Effector memory CD4-positive, alpha-beta T cell (primary cell): ENCODE results near the gene NACC2.
A peak's percentile ranks its signal among the peaks of the same experiment; 100 is the strongest.
"Not testable (repeated sequence)": the region's sequence is repeated elsewhere in the genome, so short reads cannot be mapped to it uniquely, and the experiment has no call there.

ENCODE experiments used
- DNase-seq, 3 donors: peaks; one replicate each; pipeline ENCODE4 v3.0.0-alpha.2; 2020
- H3K27ac ChIP-seq: 2 replicates; pipeline ENCODE4 v1.7.0; 2013; ENCODE audit warnings: mild to moderate bottlenecking, low read length, moderate library complexity; ENCODE audit not compliant: insufficient read depth, poor library complexity, severe bottlenecking
- H3K27me3 ChIP-seq: replicated peaks from 2 replicates; pipeline ENCODE4 v1.7.0; 2013; ENCODE audit warnings: mild to moderate bottlenecking, low read length; ENCODE audit not compliant: insufficient read depth, control insufficient read depth, poor library complexity, severe bottlenecking
- H3K36me3 ChIP-seq: 2 replicates; pipeline ENCODE4 v1.7.0; 2013; ENCODE audit warnings: mild to moderate bottlenecking, low read length, moderate library complexity; ENCODE audit not compliant: control insufficient read depth, insufficient read depth
- H3K4me1 ChIP-seq: 2 replicates; pipeline ENCODE4 v1.7.0; 2013; ENCODE audit warnings: low read length, mild to moderate bottlenecking; ENCODE audit not compliant: control insufficient read depth, insufficient read depth, poor library complexity, severe bottlenecking
- H3K4me3 ChIP-seq: 2 replicates; pipeline ENCODE4 v1.7.0; 2013; ENCODE audit warnings: low read length, low read depth, mild to moderate bottlenecking; ENCODE audit not compliant: insufficient read depth, poor library complexity, severe bottlenecking
- H3K9me3 ChIP-seq: 2 replicates; pipeline ENCODE4 v1.7.0; 2013; ENCODE audit warnings: mild to moderate bottlenecking, low read length, moderate library complexity; ENCODE audit not compliant: control insufficient read depth

The NACC2 gene

DNA sequence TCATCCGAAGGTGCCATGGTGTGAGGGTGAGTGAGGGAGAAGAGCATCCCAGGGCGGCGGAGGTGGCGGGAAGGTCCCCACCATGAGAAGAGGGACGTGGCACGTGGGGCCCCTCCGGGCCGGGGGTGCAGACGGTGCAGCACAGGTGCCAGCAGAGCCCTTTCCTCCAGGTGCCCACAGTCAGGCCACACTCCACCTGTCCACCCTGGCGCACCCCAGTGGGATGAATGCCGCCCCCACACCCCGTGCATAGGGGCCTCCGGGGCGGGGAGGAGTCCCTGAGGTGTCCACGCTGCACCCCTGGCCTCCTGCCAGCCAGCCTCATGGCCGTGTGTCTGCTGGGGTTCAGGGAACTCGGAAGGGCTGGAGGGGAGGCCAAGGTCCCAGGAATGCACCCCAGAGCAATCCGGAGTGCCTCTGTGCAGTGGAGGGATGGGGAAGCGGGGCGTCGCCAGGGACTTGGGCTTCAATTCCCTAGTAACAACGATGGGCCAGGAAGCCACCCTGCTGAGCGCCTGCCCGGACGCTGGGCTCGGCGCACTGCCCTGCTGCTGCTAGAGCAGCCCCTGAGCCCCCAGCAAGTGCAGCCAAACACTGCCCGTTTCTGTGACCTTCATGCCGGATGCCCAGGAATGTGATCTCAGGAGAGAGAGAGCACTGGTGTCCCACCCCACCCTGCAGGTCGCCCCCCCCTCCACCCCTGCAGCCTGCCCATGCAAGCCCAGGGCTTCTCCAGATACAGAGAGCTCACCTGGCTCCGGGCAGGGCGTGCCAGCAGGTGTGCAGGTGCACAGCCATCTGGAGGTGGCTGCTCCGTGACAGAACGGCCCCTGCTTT lies 8.8 kb upstream of the NACC2 start:
- H3K4me3 ChIP-seq: no peak overlapping the region
- peaks cover 27% of the 10 kb centered on the region for H3K4me1 ChIP-seq
- H3K36me3 ChIP-seq: no peaks in the 10 kb centered on the region
- H3K27ac ChIP-seq: no peak overlapping the region
- no peak for DNase-seq
- H3K27me3 ChIP-seq: no peaks in the 10 kb centered on the region
- no peaks in the 10 kb centered on the region for H3K9me3 ChIP-seq

GRCh38 chr9:136101615-136102074 lies 6.6 kb upstream of the NACC2 start:
- DNase-seq, H3K4me3 ChIP-seq, H3K36me3 ChIP-seq, H3K27ac ChIP-seq, H3K4me1 ChIP-seq, H3K9me3 ChIP-seq, H3K27me3 ChIP-seq: not testable (repeated sequence)

GRCh38 chr9:136100700-136101614 lies 5.9 kb upstream of the NACC2 start:
- DNase-seq: no peak
- Histone ChIP-seq H3K4me1 (peaks cover 9% of the 10 kb centered on the region), H3K4me3 (no peak overlapping the region), H3K27me3 (no peaks in the 10 kb centered on the region), H3K9me3 (no peaks in the 10 kb centered on the region), H3K36me3 (no peaks in the 10 kb centered on the region), H3K27ac (no peak overlapping the region)

DNA sequence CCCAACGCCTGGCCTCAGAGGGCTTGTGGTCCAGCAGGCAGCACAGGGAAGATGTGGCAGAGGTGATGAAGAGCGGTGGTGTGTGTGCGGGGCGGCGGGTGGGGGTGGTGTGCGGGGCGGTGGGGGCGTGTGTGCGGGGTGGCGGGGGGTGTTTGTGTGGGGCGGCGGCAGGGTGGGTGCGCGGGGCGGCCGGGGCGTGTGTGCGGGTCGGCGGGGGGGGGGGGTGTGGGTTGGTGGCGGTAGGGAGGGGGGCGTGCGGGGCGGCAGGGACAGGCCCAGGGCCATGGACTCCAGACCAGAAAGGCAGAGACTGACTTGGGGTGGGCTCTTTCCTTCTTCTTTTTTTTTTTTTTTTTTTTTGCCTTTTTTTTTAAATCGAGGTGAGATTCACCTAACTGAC lies 4.5 kb upstream of the NACC2 start:
- H3K4me3 ChIP-seq: no peak overlapping the region
- H3K4me1 ChIP-seq: peaks cover 12% of the 10 kb centered on the region
- no peak for DNase-seq
- H3K36me3 ChIP-seq: no peaks in the 10 kb centered on the region
- no peak overlapping the region for H3K27ac ChIP-seq
- no peaks in the 10 kb centered on the region for H3K9me3 ChIP-seq
- H3K27me3 ChIP-seq: no peaks in the 10 kb centered on the region

DNA sequence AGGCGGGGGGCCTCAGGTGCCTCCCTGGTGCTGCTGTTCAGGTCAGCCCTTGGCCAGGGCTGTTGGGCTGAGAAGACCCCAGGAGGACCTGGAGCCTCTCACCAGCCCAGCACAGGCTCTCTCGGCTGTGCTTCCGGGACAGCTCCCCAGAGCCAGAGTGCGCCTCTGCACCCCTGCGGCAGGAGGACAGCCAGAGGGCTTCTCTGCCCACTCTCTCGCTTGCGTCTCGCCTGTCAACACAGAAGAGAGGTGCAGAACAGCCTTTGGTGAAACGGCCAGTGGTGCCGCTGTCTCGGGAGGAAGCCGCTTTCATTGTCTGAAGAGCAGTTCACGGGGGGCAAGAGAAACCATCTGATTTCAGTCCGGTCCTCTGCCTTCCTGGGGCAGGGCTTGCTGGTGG lies 3.8 kb upstream of the NACC2 start:
- DNase-seq: no peak
- no peaks in the 10 kb centered on the region for H3K9me3 ChIP-seq
- no peaks in the 10 kb centered on the region for H3K27me3 ChIP-seq
- no peak overlapping the region for H3K27ac ChIP-seq
- peaks cover 14% of the 10 kb centered on the region for H3K4me1 ChIP-seq
- no peak overlapping the region for H3K4me3 ChIP-seq
- H3K36me3 ChIP-seq: no peaks in the 10 kb centered on the region

GRCh38 chr9:136098210-136098609 lies 3.1 kb upstream of the NACC2 start:
- Histone ChIP-seq H3K27ac (no peak overlapping the region), H3K9me3 (no peaks in the 10 kb centered on the region), H3K27me3 (no peaks in the 10 kb centered on the region), H3K4me3 (no peak overlapping the region), H3K4me1 (peaks cover 20% of the 10 kb centered on the region), H3K36me3 (no peaks in the 10 kb centered on the region)
- no peak for DNase-seq

DNA sequence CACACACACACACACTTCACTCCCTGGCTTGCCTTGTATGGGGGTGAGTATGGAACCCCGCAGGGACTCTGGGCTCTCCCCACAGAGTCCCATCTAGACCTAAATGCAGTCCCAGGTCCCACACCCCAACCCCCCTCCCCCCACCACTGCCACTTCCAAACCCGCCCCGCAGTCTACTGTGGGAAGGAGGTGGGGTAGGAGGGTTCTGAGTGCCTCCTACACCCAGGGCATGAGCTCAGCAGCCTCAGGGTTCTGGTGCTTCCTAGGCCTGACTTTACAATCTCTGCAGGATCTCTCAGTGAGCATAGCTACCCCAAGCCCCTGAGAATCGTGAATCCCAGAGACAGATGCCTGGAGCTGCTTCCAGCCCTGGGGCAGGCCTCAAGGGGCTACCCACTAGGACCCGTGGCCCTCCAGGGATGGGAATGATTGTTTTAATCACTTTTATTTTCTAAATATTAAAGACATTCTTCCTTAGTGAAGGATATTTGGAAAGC lies 1.5 kb upstream of the NACC2 start:
- DNase-seq: no peak
- H3K4me1 ChIP-seq: peaks cover 21% of the 10 kb centered on the region
- H3K36me3 ChIP-seq: no peaks in the 10 kb centered on the region
- no peak overlapping the region for H3K4me3 ChIP-seq
- no peak overlapping the region for H3K27ac ChIP-seq
- H3K27me3 ChIP-seq: no peaks in the 10 kb centered on the region
- no peaks in the 10 kb centered on the region for H3K9me3 ChIP-seq

- H3K4me1 ChIP-seq: peaks cover 21% of the 10 kb centered on the region
- no peaks in the 10 kb centered on the region for H3K36me3 ChIP-seq
- no peaks in the 10 kb centered on the region for H3K9me3 ChIP-seq
- peak overlapping the region; percentile 66 for H3K4me3 ChIP-seq
- DNase-seq: peak; percentile 18 to 27 (median 21)
- H3K27me3 ChIP-seq: no peaks in the 10 kb centered on the region
- peak overlapping the region; percentile 47 for H3K27ac ChIP-seq
These were observed 851 bp downstream of the NACC2 start for GRCh38 chr9:136093995-136094881.

- no peak for DNase-seq
- peak overlapping the region; percentile 47 for H3K27ac ChIP-seq
- no peaks in the 10 kb centered on the region for H3K36me3 ChIP-seq
- H3K9me3 ChIP-seq: no peaks in the 10 kb centered on the region
- H3K4me1 ChIP-seq: peaks cover 19% of the 10 kb centered on the region
- H3K27me3 ChIP-seq: no peaks in the 10 kb centered on the region
- peak overlapping the region; percentile 66 for H3K4me3 ChIP-seq
These were observed 1.6 kb downstream of the NACC2 start for GRCh38 chr9:136093346-136093986.
